HG03139 (cell line): Measurements from ENCODE around the gene ZBTB8OS.

Experiments used
- ATAC-seq: cut with Tn5 transposase; IDR thresholded peaks from one replicate; pipeline ENCODE4 v1.9.1; 2021; ENCODE audit not compliant: unreplicated experiment

ZBTB8OS gene

DNA sequence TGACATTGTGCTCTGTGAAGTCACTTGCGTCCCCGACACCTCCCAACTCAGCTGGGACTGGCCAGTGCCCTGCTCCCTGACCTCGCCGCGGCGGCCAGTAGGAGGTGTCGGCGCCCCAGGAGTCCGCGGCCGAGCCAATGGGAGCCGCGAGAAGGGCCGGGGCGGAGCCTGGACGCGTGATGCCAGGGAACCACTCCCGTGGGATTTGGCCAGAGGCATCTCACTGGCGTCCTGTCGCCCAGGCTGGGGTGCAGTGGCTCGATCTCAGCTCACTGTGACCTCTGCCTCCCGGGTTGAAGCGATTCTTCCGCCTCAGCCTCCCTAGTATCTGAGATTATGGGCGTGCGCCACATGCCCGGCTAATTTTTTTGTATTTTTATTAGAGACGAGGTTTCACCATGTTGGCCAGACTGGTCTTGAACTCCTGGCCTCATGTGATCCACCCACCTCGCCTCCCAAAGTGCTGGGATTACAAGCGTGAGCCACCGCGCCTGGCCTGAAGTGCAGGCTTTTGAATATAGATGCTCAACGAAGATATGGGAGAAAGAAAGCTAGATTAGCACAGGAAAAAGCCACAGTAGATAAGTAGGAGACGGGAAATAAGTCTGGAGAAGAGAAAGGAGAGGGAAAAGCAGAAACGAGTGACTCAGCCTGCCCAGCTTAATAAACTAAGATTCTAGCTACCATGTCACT, 38.0 kb downstream of the ZBTB8OS start:
- ATAC-seq = peak; percentile 79

DNA sequence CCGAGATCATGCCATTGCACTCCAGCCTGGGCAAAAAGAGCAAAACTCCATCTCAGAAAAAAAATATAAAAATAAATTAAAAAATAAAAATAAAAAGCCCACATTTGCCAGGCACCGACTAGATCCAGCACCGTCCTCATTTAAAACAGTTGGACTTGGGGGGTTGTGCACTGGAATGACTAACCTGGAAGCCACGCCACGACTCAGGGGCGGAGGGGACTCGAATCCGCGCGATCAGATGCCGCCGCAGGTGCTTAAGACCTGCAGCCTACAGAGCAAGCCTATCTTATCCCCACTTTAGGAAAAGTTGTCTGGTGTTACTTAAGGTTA, 38.5 kb downstream of the ZBTB8OS start:
- ATAC-seq = no peak

DNA sequence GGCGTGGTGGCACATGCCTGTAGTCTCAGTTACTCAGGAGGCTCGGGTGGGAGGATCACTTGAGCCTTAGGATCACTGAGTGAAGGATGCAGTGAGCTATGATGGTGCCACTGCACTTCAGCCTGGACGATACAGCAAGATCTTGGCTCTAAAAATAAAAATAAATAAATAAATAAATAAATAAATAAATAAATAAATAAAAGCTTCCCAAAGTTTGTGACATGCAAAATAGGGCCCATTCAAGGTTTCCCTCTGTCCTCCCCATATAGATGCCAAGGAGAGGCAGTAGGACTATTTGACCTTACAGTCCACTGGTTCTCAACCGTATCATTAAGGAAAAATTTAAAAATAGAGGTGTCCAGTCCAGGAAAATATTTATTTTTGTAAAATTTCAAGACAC, 41.2 kb downstream of the ZBTB8OS start:
- ATAC-seq = no peak

DNA sequence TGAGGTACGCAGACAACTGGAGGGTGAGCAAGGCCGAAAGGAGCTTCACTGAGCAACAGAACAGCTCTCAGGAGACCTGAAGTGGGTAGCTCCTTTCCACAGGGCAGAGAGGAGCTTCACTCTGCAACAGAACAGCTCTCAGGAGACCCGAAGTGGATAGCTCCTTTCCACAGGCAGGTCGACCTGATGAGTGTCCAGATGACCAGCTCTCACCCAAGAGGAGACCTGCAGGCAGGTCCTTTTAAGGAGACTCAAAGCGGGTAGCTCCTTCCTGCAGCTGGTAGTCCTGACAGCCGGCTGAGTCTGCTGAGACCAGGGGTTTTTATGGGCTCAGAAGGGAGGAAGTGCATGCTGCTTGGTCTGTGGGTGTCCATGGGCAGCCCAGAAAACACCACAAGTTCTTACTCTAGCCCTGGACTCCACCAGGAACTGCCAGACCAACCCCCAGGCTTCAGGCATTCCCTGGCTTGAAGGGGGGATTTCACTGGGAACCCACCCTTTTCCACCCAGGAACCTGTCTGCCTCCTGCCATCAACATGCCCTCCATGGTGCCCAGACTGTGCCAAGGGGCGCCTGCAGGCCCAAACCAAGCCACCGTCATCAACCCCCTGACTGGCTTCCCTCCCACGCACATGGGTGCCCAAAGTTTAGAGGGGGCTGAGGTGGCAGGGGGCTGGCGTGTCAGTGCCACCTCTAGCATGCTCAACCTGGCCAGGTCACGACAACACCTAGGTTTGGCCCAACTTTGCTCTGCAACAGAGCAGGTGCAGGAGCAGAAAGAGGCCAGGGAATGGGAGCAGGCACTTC, 43.6 kb downstream of the ZBTB8OS start:
- ATAC-seq = no peak

DNA sequence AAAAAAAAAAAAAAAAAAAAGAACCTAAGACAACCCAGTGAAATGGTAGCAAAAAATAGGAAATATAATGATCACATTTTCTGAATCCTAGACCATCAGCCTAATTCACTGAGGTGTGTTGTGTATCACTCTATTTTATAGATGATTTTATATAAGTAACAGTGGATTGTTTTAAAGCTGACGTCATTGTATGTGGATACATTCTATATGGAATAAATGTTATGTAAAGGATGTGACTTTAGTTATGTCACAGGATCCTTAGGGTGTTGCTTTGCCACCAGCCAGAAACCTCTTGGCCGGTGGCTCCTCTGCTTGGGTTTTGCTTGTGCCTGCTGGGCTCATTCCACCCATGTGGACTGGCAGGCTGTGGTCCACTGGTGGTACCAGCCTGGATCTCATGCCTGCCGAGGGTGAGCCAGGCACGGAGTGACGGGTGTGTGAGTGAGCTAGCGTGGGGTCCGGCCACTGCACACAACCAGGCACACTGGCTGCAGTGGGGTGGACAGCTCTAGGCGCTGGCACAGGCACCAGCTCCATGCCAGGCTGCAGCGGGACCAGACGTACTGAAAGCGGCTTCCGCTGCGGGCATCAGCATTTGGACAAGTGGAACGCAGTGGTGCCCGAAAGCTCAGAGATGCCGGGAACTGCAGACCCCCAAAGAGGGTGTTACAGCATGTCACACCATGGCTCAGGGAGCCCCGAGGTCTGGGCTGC, 44.5 kb downstream of the ZBTB8OS start:
- no peak for ATAC-seq

DNA sequence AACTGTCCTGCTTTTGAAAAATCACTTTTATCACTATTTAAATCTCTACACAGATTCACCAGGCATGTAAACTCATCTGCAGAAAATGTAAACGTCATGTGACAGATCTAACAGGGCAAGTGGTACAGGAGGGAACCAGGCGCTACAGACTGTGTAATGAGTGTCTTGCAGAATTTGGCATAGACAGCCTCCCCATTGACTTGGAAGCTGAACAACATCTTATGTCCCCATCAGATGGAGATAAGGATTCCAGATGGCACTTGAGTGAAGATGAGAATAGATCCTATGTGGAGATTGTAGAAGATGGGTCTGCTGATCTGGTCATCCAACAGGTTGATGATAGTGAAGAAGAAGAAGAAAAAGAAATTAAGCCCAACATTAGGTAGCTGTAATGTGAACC, 50.3 kb downstream of the ZBTB8OS start:
- ATAC-seq = no peak

DNA sequence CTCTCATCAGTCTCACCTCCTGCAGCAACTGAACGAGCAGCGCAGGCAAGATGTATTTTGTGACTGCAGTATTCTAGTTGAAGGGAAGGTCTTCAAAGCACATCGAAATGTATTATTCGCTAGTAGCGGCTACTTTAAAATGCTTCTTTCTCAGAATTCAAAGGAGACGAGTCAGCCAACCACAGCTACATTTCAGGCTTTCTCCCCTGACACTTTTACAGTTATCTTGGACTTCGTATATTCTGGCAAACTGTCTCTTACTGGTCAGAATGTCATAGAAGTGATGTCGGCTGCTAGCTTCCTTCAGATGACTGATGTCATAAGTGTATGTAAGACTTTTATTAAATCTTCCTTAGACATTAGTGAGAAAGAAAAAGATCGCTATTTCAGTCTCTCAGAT, 57.4 kb downstream of the ZBTB8OS start:
- no peak for ATAC-seq

DNA sequence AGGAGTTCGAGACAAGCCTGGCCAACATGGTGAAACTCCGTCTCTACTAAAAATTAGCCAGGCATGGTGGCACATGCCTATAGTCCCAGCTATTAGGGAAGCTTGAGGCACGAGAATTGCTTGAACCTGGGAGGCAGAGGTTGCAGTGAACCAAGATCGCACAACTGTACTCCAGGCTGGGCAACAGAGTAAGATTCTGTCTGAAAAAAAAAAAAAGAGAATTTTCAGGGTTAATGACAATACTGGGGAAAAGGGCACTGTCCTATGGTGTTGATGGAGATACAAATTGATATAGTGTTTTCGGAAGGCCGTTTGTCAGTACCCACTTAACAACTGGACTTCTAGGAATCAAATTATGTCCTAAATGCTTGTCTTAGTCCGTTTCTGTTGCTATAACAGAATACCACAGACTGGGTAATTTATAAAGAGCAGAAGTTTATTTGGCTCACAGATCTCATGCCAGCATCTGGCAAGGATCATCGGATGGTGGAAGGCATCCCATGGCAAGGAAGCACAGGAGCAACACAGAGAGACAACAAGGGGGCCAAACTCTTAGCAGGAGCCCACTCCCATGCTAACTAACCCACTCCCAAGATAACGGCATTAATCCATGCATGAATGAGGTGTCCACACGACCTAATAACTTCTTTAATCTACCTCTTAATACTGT, 69.9 kb downstream of the ZBTB8OS start:
- no peak for ATAC-seq
